HepG2 (cell line): Measurements from ENCODE around the gene TANGO2. TPM values are rescaled to one million over a fixed set of nuclear protein-coding genes. Genes with fewer than 3 reads are reported as not detected.
A peak's percentile ranks its signal among the peaks of the same experiment; 100 is the strongest.

Source experiments
- ATAC-seq: fragments of 200-7000 bp; cut with Tn5 transposase; 3 replicates; pipeline ENCODE4 v1.9.1; 2020; ENCODE audit warnings: mild to moderate bottlenecking, moderate library complexity
- BruUV-seq: library from RNA; stranded (reverse); fragments of 400-500 nt; replicated peaks from 2 replicates; lab custom pipeline; 2021; lab: Mats Ljungman, UMichigan
- CTCF ChIA-PET: fragments of 300-600 bp; formaldehyde crosslinking; extraction: SDS; loops from one replicate; lab custom pipeline; 2021; ENCODE audit warnings: low total read pairs, inconsistent platforms, low intra/inter-chr PET ratio; lab: Yijun Ruan, JAX
- POLR2A ChIA-PET: fragments of 350-600 bp; sonication (Branson Sonifier 250); formaldehyde crosslinking; loops from one replicate; lab custom pipeline; 2020; ENCODE audit warnings: antibody characterized with exemption, inconsistent platforms; lab: Yijun Ruan, JAX
- DNase-seq: peaks from one replicate; pipeline ENCODE4 v3.0.0-alpha.2; 2015; ENCODE audit warnings: low spot score
- FAIRE-seq: peaks from 3 replicates; lab custom pipeline; 2011; peaks lifted over from hg19 to GRCh38; lab: Jason Lieb, UNC
- H2AFZ ChIP-seq: one replicate; pipeline ENCODE4 v1.6.1; 2011; ENCODE audit warnings: low read length, inconsistent platforms
- H3K27ac ChIP-seq: fragments of 300-600 bp; 3 replicates; pipeline ENCODE4 v1.8.0; 2011; ENCODE audit warnings: mixed run types, mild to moderate bottlenecking, mixed read lengths, low read length, inconsistent platforms; ENCODE audit not compliant: insufficient read depth; ENCODE audit errors: extremely low read length
- H3K27me3 ChIP-seq, 2 experiments: fragments of 200-600 bp in 1 of 2; 2 replicates in 1 of 2; 3 replicates in 1 of 2; pipeline versions ENCODE4 v1.6.0 to v1.8.0; 2011; ENCODE audit warnings: low read length in 2 of 2, mild to moderate bottlenecking in 2 of 2, moderate library complexity in 2 of 2, inconsistent platforms in 1 of 2; ENCODE audit not compliant: insufficient read depth in 2 of 2, control insufficient read depth in 1 of 2
- H3K36me3 ChIP-seq, 2 experiments: fragments of 200-600 bp in 1 of 2; replicated peaks in 1 of 2; 2 replicates in 1 of 2; 3 replicates in 1 of 2; pipeline versions ENCODE4 v1.5.1 to v1.8.0; 2011; ENCODE audit warnings: low read length in 2 of 2, inconsistent platforms in 1 of 2; ENCODE audit not compliant: insufficient read depth in 2 of 2, control insufficient read depth in 1 of 2
- H3K4me1 ChIP-seq: 2 replicates; pipeline ENCODE4 v1.5.1; 2012; ENCODE audit warnings: low read length, inconsistent platforms; ENCODE audit not compliant: insufficient read depth
- H3K4me2 ChIP-seq: 2 replicates; pipeline ENCODE4 v1.6.0; 2011; ENCODE audit warnings: low read depth, low read length, inconsistent platforms
- H3K4me3 ChIP-seq, 3 experiments: fragments of 200-600 bp in 1 of 3; sonication (generic), shearing (Covaris generic) in 1 of 3; replicated peaks in 1 of 3; 2 replicates each; pipeline ENCODE4 v1.5.1; 2011 to 2016; ENCODE audit warnings: low read length in 3 of 3, inconsistent platforms in 2 of 3, low read depth in 2 of 3, mild to moderate bottlenecking in 2 of 3, control low read depth in 1 of 3, mixed read lengths in 1 of 3; ENCODE audit not compliant: insufficient read depth in 1 of 3
- H3K79me2 ChIP-seq: one replicate; pipeline ENCODE4 v1.6.1; 2011; ENCODE audit warnings: low read length, inconsistent platforms; ENCODE audit not compliant: insufficient read depth
- H3K9ac ChIP-seq: 2 replicates; pipeline ENCODE4 v1.6.0; 2011; ENCODE audit warnings: mild to moderate bottlenecking, low read depth, low read length, inconsistent platforms; ENCODE audit not compliant: insufficient read depth
- H3K9me3 ChIP-seq: 2 replicates; pipeline ENCODE4 v1.5.1; 2012; ENCODE audit warnings: mild to moderate bottlenecking, low read length
- H4K20me1 ChIP-seq: 2 replicates; pipeline ENCODE4 v1.6.0; 2011; ENCODE audit warnings: inconsistent platforms, mild to moderate bottlenecking, low read length, moderate library complexity; ENCODE audit not compliant: insufficient read depth
- AGO1 ChIP-seq: fragments of 200-400 bp; formaldehyde crosslinking; IDR thresholded peaks from 2 replicates; pipeline ENCODE4 v1.6.1; 2017; ENCODE audit warnings: mild to moderate bottlenecking, low read depth, low read length, moderate library complexity; ENCODE audit not compliant: poor library complexity, severe bottlenecking
- FOSL2 ChIP-seq: sonication (generic); formaldehyde crosslinking; IDR thresholded peaks from 2 replicates; pipeline ENCODE4 v1.4.0; 2020; ENCODE audit warnings: missing genetic modification reagents
- FOXJ3 ChIP-seq: sonication (generic); formaldehyde crosslinking; IDR thresholded peaks from 2 replicates; pipeline ENCODE4 v1.4.0; 2020; ENCODE audit warnings: missing genetic modification reagents, mild to moderate bottlenecking, borderline replicate concordance
- GABPA ChIP-seq, 2 experiments: IDR thresholded peaks; 2 replicates each; pipeline ENCODE4 v1.6.1; 2011 to 2016; ENCODE audit warnings: low read depth in 2 of 2, low read length in 1 of 2, missing biosample characterization in 1 of 2, missing genetic modification characterization in 1 of 2
- GRHL1 ChIP-seq: sonication (generic); formaldehyde crosslinking; conservative IDR thresholded peaks from 2 replicates; pipeline ENCODE4 v1.8.0; 2022; ENCODE audit warnings: missing genetic modification reagents
- MZF1 ChIP-seq: sonication (generic); formaldehyde crosslinking; IDR thresholded peaks from 2 replicates; pipeline ENCODE4 v1.8.1; 2023; ENCODE audit warnings: mild to moderate bottlenecking, missing genetic modification reagents, borderline replicate concordance
- RERE ChIP-seq: IDR thresholded peaks from 2 replicates; pipeline ENCODE4 v1.6.1; 2016; ENCODE audit warnings: low read depth, missing genetic modification reagents, missing compliant biosample characterization
- SALL2 ChIP-seq: sonication (generic); formaldehyde crosslinking; IDR thresholded peaks from 2 replicates; pipeline ENCODE4 v1.8.1; 2023; ENCODE audit warnings: mild to moderate bottlenecking, missing genetic modification reagents, inconsistent platforms
- SSRP1 ChIP-seq: IDR thresholded peaks from 2 replicates; pipeline ENCODE4 v1.6.1; 2016; ENCODE audit warnings: control low read depth
- ZNF280B ChIP-seq: sonication (generic); formaldehyde crosslinking; IDR thresholded peaks from 2 replicates; pipeline ENCODE4 v1.5.0; 2020; ENCODE audit warnings: missing genetic modification reagents, mild to moderate bottlenecking, borderline replicate concordance
- ZNF296 ChIP-seq: sonication (generic); formaldehyde crosslinking; conservative IDR thresholded peaks from 2 replicates; pipeline ENCODE4 v1.5.0; 2020; ENCODE audit warnings: mild to moderate bottlenecking, missing genetic modification reagents
- ZNF343 ChIP-seq: sonication (generic); formaldehyde crosslinking; IDR thresholded peaks from 2 replicates; pipeline ENCODE4 v1.4.0; 2020; ENCODE audit warnings: mild to moderate bottlenecking, missing genetic modification reagents
- ZNF430 ChIP-seq: sonication (generic); formaldehyde crosslinking; IDR thresholded peaks from 2 replicates; pipeline ENCODE4 v1.9.0; 2021; ENCODE audit warnings: mild to moderate bottlenecking, missing genetic modification reagents
- ZNF772 ChIP-seq: sonication (generic); formaldehyde crosslinking; IDR thresholded peaks from 2 replicates; pipeline ENCODE4 v1.5.0; 2020; ENCODE audit warnings: mild to moderate bottlenecking, missing genetic modification reagents
- WGBS: methylation state at CpG from one replicate; pipeline ENCODE4 v1.1.6; 2017; ENCODE audit warnings: low lambda C conversion rate; 5-methylcytosine and 5-hydroxymethylcytosine counted together
- in situ Hi-C: cut with HindIII; loops from 2 replicates; pipeline ENCODE4 v1.10.0; 2017; ENCODE audit warnings: low pct_unique_long_range_greater_than_20kb; ENCODE audit not compliant: extremely low pct_ligation_motif_present
- intact Hi-C: fragments of 100-400 bp; cut with micrococcal nuclease; formaldehyde crosslinking; loops from one replicate; pipeline ENCODE4 v1.10.0; 2022; ENCODE audit not compliant: unreplicated experiment
- polyA plus RNA-seq, 8 experiments: library from polyadenylated mRNA; depleted of rRNA in 3 of 8; stranded (reverse) in 7 of 8; unstranded in 1 of 8; fragments of >200 nt; fragmentation: Illumina TruSeq in 4 of 8; extraction: Trizol in 4 of 8; gene quantifications; 2 replicates each; pipeline versions ENCODE4 v1.2.1 to v1.2.3, GENCODE V29; 2011 to 2016; ENCODE audit warnings: low read depth in 4 of 8, missing spikeins in 1 of 8, mixed read lengths in 1 of 8; ENCODE audit not compliant: insufficient read depth in 1 of 8
- total RNA-seq, 5 experiments: library from RNA; depleted of rRNA; stranded (reverse); fragments of >200 nt; fragmentation: Illumina TruSeq; extraction: Trizol; gene quantifications; 2 replicates each; pipeline ENCODE4 v1.2.3, GENCODE V29; 2016; ENCODE audit warnings: low read depth in 1 of 5

Gene TANGO2
- total and polyA plus RNA-seq, 2 of the 13 experiments (the other 11 are each of a cell fraction or from before 2014, with no cell fraction given), result 12.9 to 14.8 TPM

GRCh38 chr22:19986410-19987341 lies 34.2 kb upstream of the TANGO2 start:
- peak; percentile 89 for ATAC-seq
- Histone ChIP-seq H3K27ac (no peak overlapping the region), H3K4me1 (peaks cover 18% of the 10 kb centered on the region), H3K36me3 (peaks cover 0 to 5% of the 10 kb centered on the region in 2 experiments; a peak in 1 of 5 replicates), H3K27me3 (no peaks in the 10 kb centered on the region), H3K9ac (peak overlapping the region; percentile 71), H3K79me2 (no peaks in the 10 kb centered on the region), H3K9me3 (no peaks in the 10 kb centered on the region), H3K4me2 (peak overlapping the region; percentile 91), H4K20me1 (peaks cover 9% of the 10 kb centered on the region; the same call in 1 of the 2 replicates), H3K4me3 (peak overlapping the region; percentile 63 to 81 (median 72)), H2AFZ (no peak overlapping the region)
- DNase-seq, result peak; percentile 42
- 11% methylated on average over 13 of the region's 76 CpGs for WGBS
- no peak for FAIRE-seq
- intact Hi-C loops, result no loop called here
- ChIA-PET CTCF (no interaction called here), POLR2A (interaction anchor here (1.1 to 1.5 kb wide), 2 partner anchors 13 to 27 kb away, joined by 3 to 5 read pairs; no protein-coding TSS in a partner anchor)
- BruUV-seq, result TSS peak; percentile 60
- in situ Hi-C loops, result no loop called here
- TF ChIP-seq MZF1 (no peak), GRHL1 (no peak), RERE (no peak), GABPA (IDR thresholded peaks at IDR 0.05; ENCODE audit: low read depth, low read length) (no peak), GABPA (CRISPR knock-in tag; IDR thresholded peaks at IDR 0.05; ENCODE audit: low read depth) (no peak), ZNF296 (no peak), AGO1 (peak; percentile 36), ZNF343 (CRISPR knock-in tag) (no peak), SALL2 (CRISPR knock-in tag) (0 out of 2 replicates have a peak, but pooled peaks have one; percentile 44), SSRP1 (no peak), ZNF772 (no peak), ZNF280B (CRISPR knock-in tag) (no peak), FOXJ3 (CRISPR knock-in tag) (no peak), ZNF430 (CRISPR knock-in tag) (no peak), FOSL2 (CRISPR knock-in tag) (no peak)
